Cardiac fibroblast (primary cell): ENCODE measurements around the gene EGFR.
A peak's percentile ranks its signal among the peaks of the same experiment; 100 is the strongest.

ENCODE experiments used
- DNase-seq, 2 donors: peaks; one replicate each; pipeline versions ENCODE4 v3.0.0 to v3.0.0-alpha.2; 2010; ENCODE audit warnings: low read depth in 2 of 2
- H3K4me3 ChIP-seq, 2 donors: replicated peaks in 1 of 2; 1 replicate in 1 of 2; 2 replicates in 1 of 2; pipeline ENCODE4 v1.5.1; 2011; ENCODE audit warnings: low read depth in 2 of 2, low read length in 2 of 2, mild to moderate bottlenecking in 2 of 2, moderate library complexity in 1 of 2
- CTCF ChIP-seq: IDR thresholded peaks from one replicate; pipeline ENCODE4 v1.5.1; 2011; ENCODE audit warnings: low read depth, mild to moderate bottlenecking, low read length, inconsistent platforms

Gene EGFR

DNA sequence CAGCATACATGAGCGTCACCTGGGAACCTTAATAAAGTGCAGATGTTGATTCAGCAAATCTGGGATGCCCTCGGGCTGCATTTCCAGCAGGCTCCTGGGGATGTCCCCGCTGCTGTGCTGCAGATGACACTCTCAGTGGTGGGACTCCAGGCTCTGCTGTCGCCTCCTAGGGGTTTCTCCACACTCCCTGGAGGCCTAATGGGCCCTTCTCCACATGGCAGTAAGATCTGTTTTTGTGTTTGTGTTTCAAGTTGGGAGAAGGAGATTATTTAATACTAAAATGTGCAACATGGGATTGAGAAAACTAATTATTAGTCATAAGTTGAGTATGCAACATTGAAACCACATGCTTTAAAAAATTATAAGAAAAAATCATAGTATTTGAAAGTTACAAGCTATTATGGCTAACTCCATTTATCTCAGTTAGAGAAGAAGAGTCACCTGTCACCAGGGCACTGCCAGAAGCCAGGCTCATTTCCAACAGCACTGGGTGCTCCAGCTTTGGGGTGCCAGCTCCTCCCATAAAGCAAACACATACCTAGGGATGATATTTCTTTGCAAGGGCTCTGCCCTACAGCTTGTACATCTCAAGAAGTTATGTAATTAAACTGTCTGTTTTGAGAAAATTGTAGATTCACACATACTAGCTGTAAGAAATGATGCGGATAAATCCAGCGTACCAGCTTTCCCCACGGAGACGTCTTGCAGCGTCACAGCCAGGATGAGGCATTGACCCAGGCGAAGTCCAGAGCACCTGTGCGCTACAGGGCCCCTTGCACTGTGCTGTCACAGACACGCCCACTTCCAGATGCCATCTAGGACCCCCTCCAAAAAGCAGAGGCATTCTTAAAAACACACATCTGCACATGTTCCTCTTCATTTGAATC, 106.4 kb downstream of the EGFR start:
- TF ChIP-seq CTCF: no peak
- H3K4me3 ChIP-seq: no peak overlapping the region
- peak in 1 of 2 donors; percentile 54 for DNase-seq

GRCh38 chr7:55127135-55127551, 108.3 kb downstream of the EGFR start:
- TF ChIP-seq CTCF: no peak
- no peak overlapping the region for H3K4me3 ChIP-seq
- peak in 1 of 2 donors; percentile 44 for DNase-seq

- peak; percentile 87 for DNase-seq
- no peak overlapping the region for H3K4me3 ChIP-seq
- TF ChIP-seq CTCF: no peak
These were observed 108.8 kb downstream of the EGFR start for GRCh38 chr7:55127622-55128081.

- peak; percentile 76 to 88 for DNase-seq
- no peak overlapping the region for H3K4me3 ChIP-seq
- TF ChIP-seq CTCF: no peak
These were observed 110.0 kb downstream of the EGFR start for GRCh38 chr7:55128693-55129394.

GRCh38 chr7:55129541-55130394, 111.0 kb downstream of the EGFR start:
- no peak for TF ChIP-seq CTCF
- H3K4me3 ChIP-seq: no peak overlapping the region
- peak; percentile 77 to 81 for DNase-seq

DNA sequence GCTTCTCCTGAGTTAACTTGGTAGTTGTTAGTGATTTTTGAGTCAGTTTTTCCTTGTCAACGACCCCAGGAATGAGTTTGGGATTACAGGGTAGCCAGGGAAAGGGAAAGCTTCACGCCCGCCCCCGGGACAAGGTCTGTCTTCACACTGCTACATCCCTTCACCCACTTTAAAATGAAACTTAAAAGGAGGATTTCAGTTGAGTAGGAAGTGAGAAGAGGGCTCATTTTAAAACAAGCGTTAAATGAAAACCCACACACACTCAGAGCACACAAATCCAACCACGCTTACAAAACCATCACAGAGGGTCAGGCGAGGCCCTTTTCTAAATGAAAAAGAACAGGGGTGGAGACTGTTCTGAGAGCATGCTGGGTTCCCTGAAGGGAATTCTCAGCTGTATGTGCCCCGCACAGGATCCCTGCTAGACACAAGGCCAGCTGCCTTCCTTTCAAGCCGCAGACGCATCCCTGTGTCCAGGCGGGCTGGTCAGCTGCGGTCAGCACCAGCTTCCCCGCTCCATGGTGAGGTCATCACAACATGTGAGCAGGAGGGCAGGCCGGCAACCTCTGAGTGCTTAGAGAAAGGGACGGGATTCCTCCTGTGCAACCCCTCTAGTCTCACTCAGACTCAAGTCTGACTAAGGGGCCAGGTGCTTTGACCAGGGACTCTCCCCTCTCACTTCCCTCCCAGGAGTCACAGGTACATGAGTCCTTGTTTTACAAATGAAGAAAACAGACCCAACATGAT, 111.8 kb downstream of the EGFR start:
- no peak for TF ChIP-seq CTCF
- no peak overlapping the region for H3K4me3 ChIP-seq
- DNase-seq: peak; percentile 81 to 94
